Natural killer cell treated with Interleukin-12 subunit alpha and Interleukin-12 subunit beta and Interleukin-15 and Interleukin-18, amount 100 ng/mL, for 72 hours (primary cell): ENCODE measurements around the gene DGKZ. TPM values are rescaled to one million over a fixed set of nuclear protein-coding genes. Genes with fewer than 3 reads are reported as not detected.
A peak's percentile ranks its signal among the peaks of the same experiment; 100 is the strongest.

Experiments
- ATAC-seq, 2 donors: fragments of 150-1000 bp; cut with Tn5 transposase in 1 of 2; sonication (Bioruptor Pico), chemical (Tn5 transposase) in 1 of 2; 2 replicates each; pipeline ENCODE4 v1.10.0; 2021
- DNase-seq: peaks from one replicate; pipeline ENCODE4 v3.0.0; 2022; ENCODE audit warnings: low spot score
- H3K27ac Mint-ChIP-seq, 2 donors: 1 replicate in 1 of 2; 2 replicates in 1 of 2; pipeline ENCODE4 v1.8.0; 2022; ENCODE audit warnings: mixed read lengths in 2 of 2, mild to moderate bottlenecking in 1 of 2, moderate library complexity in 1 of 2
- H3K27me3 Mint-ChIP-seq, 2 donors: 1 replicate in 1 of 2; 2 replicates in 1 of 2; pipeline ENCODE4 v1.8.0; 2022; ENCODE audit warnings: mixed read lengths in 2 of 2
- H3K36me3 Mint-ChIP-seq: one replicate; pipeline ENCODE4 v1.8.0; 2022; ENCODE audit warnings: mixed read lengths
- H3K4me1 Mint-ChIP-seq, 2 donors: 1 replicate in 1 of 2; 2 replicates in 1 of 2; pipeline ENCODE4 v1.8.0; 2022; ENCODE audit warnings: low read depth in 2 of 2, mixed read lengths in 2 of 2, mild to moderate bottlenecking in 1 of 2
- H3K4me3 Mint-ChIP-seq: one replicate; pipeline ENCODE4 v1.8.0; 2022; ENCODE audit warnings: mixed read lengths
- H3K9me3 Mint-ChIP-seq: 2 replicates; pipeline ENCODE4 v1.8.0; 2022; ENCODE audit warnings: mixed read lengths
- total RNA-seq, 2 donors: library from RNA; stranded (reverse); gene quantifications; one replicate each; pipeline ENCODE4 v1.2.3, GENCODE V29; 2022

The DGKZ gene
- total RNA-seq, 2 donors from 2014 or later = 104 to 207 TPM

GRCh38 chr11:46359953-46360352 lies 12.7 kb downstream of the DGKZ start:
- peak overlapping the region; percentile 87 for H3K4me3 Mint-ChIP-seq
- DNase-seq (no peak), ATAC-seq (no peak)
- no peaks in the 10 kb centered on the region for H3K36me3 Mint-ChIP-seq
- peaks cover 48 to 56% of the 10 kb centered on the region in 2 donors for H3K4me1 Mint-ChIP-seq
- peak overlapping the region in 1 of 2 donors; percentile 97 for H3K27ac Mint-ChIP-seq
- no peaks in the 10 kb centered on the region for H3K9me3 Mint-ChIP-seq
- H3K27me3 Mint-ChIP-seq = no peaks in the 10 kb centered on the region

DNA sequence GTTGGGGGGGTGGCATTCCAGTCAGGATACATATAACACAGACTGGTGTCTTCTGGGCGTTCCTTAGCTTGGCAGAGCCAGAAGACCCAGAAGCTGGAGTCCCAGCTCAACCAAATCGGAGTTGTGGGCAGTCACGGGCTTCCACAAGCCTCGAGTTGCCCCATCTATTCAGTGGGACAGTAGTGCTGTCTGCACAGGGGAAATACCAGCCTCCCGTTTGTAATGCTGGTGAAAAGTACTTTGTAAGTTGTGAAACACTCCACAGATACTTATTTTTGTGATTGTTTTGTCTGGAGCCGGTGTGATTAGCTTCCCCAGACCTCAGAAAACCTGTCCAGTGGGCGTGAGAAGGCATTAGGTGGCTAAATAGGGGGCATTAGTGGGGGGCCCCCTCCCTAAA lies 13.6 kb downstream of the DGKZ start:
- H3K27me3 Mint-ChIP-seq = no peaks in the 10 kb centered on the region
- H3K27ac Mint-ChIP-seq = peak overlapping the region; percentile 95 to 97
- peaks cover 50 to 56% of the 10 kb centered on the region in 2 donors for H3K4me1 Mint-ChIP-seq
- H3K9me3 Mint-ChIP-seq = no peaks in the 10 kb centered on the region
- H3K36me3 Mint-ChIP-seq = no peaks in the 10 kb centered on the region
- ATAC-seq (peak; percentile 57 to 67), DNase-seq (no peak)
- peak overlapping the region; percentile 87 for H3K4me3 Mint-ChIP-seq

DNA sequence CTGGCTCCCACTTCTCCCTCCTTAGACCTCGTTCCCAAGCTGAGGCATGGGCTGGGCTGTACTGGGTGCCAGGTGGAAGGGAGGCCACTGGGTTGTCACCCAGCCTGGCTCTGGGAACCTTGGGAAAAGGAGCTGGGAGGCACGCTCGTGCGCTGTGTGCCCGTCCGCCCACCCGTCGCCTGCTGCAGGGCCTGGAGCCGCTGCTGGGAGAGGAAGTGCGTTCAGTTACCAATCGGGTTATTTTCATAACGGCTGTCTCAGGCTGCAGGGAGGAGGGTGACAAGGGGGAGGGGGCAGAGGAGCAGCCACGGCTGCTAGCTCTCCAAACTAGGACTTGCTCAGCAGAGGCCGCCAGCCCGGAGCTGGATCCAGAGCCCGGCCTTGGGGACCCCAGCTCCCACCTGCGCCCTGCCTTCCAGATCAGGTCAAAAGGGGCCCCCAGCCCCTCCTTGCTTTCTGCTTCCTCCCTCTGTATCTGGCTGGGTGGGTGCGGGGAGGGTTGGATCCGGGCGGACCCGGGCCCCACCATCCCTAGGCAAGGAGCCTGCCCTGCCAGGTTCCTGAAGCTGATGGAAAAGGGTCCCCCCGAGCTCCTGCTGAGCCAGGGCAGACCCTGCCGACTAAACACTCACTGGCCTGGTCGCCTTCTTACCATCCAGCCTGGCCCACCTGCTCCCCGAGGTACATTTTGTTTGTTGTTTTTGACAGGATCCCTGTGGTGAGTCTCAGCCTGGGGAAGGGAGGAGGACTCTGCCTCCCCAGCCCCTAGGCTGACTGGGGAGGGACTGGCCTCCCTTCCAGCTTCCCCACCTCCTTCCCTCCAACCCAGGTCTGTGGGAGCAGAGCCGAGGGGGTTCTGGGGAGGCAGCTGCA lies 14.3 kb downstream of the DGKZ start:
- peak overlapping the region; percentile 87 for H3K4me3 Mint-ChIP-seq
- peak overlapping the region; percentile 95 to 97 for H3K27ac Mint-ChIP-seq
- no peaks in the 10 kb centered on the region for H3K36me3 Mint-ChIP-seq
- peaks cover 45 to 51% of the 10 kb centered on the region in 2 donors for H3K4me1 Mint-ChIP-seq
- H3K9me3 Mint-ChIP-seq = no peaks in the 10 kb centered on the region
- H3K27me3 Mint-ChIP-seq = no peaks in the 10 kb centered on the region
- DNase-seq = peak; percentile 80
- ATAC-seq = peak; percentile 85 to 86

DNA sequence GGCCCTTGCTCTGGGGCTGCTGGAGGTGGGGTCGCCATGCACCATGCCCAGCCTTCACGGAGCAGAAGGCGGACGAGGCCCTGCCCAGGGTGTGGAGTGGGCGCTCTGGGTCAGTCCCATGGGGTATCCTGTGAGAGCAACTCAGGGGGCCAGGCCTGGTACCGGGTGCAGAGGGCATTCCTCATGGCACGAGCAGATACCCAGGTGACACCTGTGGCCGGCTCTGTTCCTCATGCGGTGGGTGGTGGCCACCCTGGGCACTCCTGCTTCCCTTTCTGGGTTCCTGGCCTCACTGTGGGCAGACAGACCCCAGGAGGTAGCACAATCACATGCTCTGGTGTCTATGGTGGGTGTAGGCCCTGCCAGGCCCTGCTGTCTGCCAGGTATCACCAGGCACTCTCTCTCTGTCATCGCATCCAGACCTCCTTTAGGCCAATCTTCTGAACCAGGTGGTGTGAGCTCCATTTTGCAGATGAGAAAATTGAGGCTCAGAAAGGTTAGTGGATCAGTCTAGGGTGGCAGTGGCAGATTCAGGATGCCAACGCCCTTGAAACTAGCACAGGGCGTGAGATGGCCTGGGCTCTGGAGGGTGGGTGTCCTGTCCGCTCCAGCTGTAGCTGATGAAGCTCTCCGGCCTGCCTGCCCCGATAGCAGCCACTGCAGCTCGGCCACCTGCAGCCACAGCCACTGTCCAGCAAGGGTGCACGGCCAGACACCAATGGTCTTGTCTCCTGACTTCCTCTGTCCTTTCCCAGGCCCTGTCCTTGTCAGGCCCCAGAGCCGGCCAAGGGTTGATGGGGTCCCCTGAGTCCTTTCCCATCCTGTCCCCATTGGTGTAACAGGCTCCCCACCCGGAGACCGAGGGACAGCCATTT lies 15.1 kb downstream of the DGKZ start:
- no peaks in the 10 kb centered on the region for H3K9me3 Mint-ChIP-seq
- ATAC-seq (no peak), DNase-seq (no peak)
- no peaks in the 10 kb centered on the region for H3K27me3 Mint-ChIP-seq
- H3K36me3 Mint-ChIP-seq = no peaks in the 10 kb centered on the region
- H3K4me3 Mint-ChIP-seq = peak overlapping the region; percentile 87
- H3K4me1 Mint-ChIP-seq = peaks cover 37 to 47% of the 10 kb centered on the region in 2 donors
- H3K27ac Mint-ChIP-seq = peak overlapping the region; percentile 95 to 97

DNA sequence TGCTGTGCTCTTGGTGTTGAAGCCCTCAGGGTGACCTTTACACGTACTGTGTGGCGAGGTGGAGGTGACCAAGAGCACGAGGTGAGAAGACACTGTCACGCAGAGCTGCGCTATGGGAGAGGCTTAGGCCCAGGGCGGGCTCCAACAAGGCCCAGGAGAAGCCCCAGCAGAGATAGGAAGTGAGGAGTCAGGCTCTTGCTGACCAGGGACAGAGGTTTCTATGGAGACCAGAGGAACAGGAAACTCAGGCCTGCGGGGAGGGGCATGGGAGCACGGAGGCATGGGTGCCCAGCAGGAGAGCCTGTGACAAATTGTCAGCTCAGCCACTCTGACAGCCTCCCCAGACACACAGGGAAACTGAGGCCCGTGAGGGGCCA lies 15.8 kb downstream of the DGKZ start:
- ATAC-seq (peak; percentile 65 to 70), DNase-seq (peak; percentile 74)
- no peaks in the 10 kb centered on the region for H3K36me3 Mint-ChIP-seq
- H3K4me3 Mint-ChIP-seq = peak overlapping the region; percentile 87
- H3K27me3 Mint-ChIP-seq = no peaks in the 10 kb centered on the region
- peak overlapping the region; percentile 95 to 97 for H3K27ac Mint-ChIP-seq
- H3K4me1 Mint-ChIP-seq = peaks cover 31 to 43% of the 10 kb centered on the region in 2 donors
- no peaks in the 10 kb centered on the region for H3K9me3 Mint-ChIP-seq

DNA sequence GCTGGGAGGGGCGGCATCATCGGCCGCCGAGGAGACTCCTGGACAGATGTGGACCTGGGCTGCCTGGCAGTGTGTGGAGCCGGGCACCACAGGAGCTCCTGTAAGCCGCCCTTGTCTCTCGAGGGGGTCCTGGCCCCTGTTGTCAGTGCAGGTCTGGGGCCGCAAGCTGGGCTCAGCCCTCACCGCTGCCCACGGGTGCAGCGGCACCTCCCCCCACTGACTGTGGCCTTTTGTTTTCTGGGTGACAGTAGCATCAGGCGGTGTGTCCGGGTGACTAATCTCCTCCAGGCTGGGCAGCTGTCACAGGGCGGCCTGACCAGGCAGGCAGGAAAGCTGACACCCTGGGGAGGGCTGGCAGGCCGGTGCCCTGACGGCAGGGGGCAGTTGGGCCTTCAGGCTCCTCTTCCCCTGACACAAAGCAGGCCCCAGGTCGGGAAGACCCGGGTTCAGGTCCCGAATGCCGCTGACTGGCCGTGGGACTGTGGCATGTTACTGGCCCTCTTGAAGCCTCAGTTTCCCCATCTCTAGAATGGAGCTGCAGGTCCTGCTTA lies 16.3 kb downstream of the DGKZ start:
- Mint-ChIP-seq H3K4me1 (peaks cover 33 to 42% of the 10 kb centered on the region in 2 donors), H3K27ac (peak overlapping the region; percentile 95 to 97), H3K9me3 (no peaks in the 10 kb centered on the region), H3K4me3 (peak overlapping the region; percentile 87), H3K27me3 (no peaks in the 10 kb centered on the region), H3K36me3 (no peaks in the 10 kb centered on the region)
- DNase-seq (no peak), ATAC-seq (peak; percentile 31 to 43)

DNA sequence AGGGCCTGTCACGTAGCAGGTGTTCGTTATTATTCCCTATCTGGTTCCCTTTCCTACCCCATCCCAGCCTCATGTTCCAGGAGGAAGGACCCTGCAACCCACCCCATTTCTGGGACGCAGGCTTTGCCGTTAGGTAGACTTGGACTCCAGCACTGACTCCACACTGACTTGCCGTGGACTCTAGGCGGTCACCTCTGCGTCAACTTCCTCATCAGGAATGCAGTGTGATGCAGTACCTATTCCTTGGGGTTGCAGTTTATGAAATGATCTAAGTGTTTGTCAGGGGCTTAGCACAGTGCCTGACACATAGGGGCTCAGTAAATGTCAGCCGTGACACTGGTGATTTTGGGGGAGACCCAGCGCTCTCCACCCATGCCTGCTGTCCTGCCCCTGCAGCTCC lies 16.8 kb downstream of the DGKZ start:
- H3K4me3 Mint-ChIP-seq = no peak overlapping the region
- H3K27ac Mint-ChIP-seq = peak overlapping the region; percentile 44 to 95
- no peaks in the 10 kb centered on the region for H3K36me3 Mint-ChIP-seq
- H3K9me3 Mint-ChIP-seq = no peaks in the 10 kb centered on the region
- peaks cover 33 to 42% of the 10 kb centered on the region in 2 donors for H3K4me1 Mint-ChIP-seq
- H3K27me3 Mint-ChIP-seq = no peaks in the 10 kb centered on the region
- ATAC-seq (no peak), DNase-seq (no peak)

- H3K9me3 Mint-ChIP-seq = no peaks in the 10 kb centered on the region
- H3K27me3 Mint-ChIP-seq = no peaks in the 10 kb centered on the region
- H3K4me1 Mint-ChIP-seq = peaks cover 33 to 44% of the 10 kb centered on the region in 2 donors
- DNase-seq (no peak), ATAC-seq (no peak)
- H3K4me3 Mint-ChIP-seq = no peak overlapping the region
- no peaks in the 10 kb centered on the region for H3K36me3 Mint-ChIP-seq
- peak overlapping the region; percentile 44 to 95 for H3K27ac Mint-ChIP-seq
Measured at GRCh38 chr11:46364791-46365190, 17.5 kb downstream of the DGKZ start.

- Mint-ChIP-seq H3K36me3 (no peaks in the 10 kb centered on the region), H3K4me3 (no peak overlapping the region)
- no peak for DNase-seq
Measured at GRCh38 chr11:46366260-46366659, 19.0 kb downstream of the DGKZ start.

GRCh38 chr11:46366661-46367161 lies 19.4 kb downstream of the DGKZ start:
- no peaks in the 10 kb centered on the region for H3K9me3 Mint-ChIP-seq
- H3K36me3 Mint-ChIP-seq = no peaks in the 10 kb centered on the region
- H3K27me3 Mint-ChIP-seq = no peaks in the 10 kb centered on the region
- no peak overlapping the region for H3K27ac Mint-ChIP-seq
- no peak overlapping the region for H3K4me3 Mint-ChIP-seq
- peaks cover 24 to 30% of the 10 kb centered on the region in 2 donors for H3K4me1 Mint-ChIP-seq
- ATAC-seq (no peak), DNase-seq (no peak)

More at GRCh38 chr11:46366260-46366659, 19.0 kb downstream of the DGKZ start:
- no peak overlapping the region for H3K27ac Mint-ChIP-seq
- no peaks in the 10 kb centered on the region for H3K27me3 Mint-ChIP-seq
- no peak for ATAC-seq
- peaks cover 25 to 35% of the 10 kb centered on the region in 2 donors for H3K4me1 Mint-ChIP-seq
- no peaks in the 10 kb centered on the region for H3K9me3 Mint-ChIP-seq

DNA sequence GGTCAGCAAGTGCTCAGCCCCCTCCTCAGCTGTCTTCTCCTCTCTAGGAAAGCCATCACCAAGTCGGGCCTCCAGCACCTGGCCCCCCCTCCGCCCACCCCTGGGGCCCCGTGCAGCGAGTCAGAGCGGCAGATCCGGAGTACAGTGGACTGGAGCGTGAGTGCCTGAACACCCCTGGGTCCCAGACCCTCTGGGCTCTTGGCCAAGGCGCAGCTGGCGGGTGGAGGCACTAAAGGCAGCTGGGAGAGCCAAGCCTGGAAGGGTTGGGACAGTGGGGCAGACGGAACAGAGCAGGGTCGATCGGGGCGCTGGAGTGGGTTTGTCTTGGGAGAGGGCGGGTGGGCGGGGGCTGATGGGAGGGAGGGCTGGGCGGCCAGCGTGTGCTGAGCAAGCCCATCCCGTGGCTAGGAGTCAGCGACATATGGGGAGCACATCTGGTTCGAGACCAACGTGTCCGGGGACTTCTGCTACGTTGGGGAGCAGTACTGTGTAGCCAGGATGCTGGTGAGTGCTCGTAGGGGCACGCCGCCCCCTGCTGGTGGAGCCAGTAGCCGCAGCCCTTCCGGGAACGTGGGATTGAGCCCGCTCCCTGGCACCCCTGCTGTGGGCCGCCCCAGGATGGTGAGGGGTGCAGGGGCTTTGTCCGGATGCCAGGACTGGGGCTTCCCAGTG lies 20.1 kb downstream of the DGKZ start:
- H3K27ac Mint-ChIP-seq = no peak overlapping the region
- no peaks in the 10 kb centered on the region for H3K36me3 Mint-ChIP-seq

GRCh38 chr11:46367916-46368267 lies 20.6 kb downstream of the DGKZ start:
- Mint-ChIP-seq H3K4me1 (peaks cover 17 to 23% of the 10 kb centered on the region in 2 donors), H3K27me3 (no peaks in the 10 kb centered on the region), H3K36me3 (no peaks in the 10 kb centered on the region), H3K27ac (no peak overlapping the region), H3K9me3 (no peaks in the 10 kb centered on the region), H3K4me3 (no peak overlapping the region)
- no peak for ATAC-seq
- DNase-seq = no peak

More for the DNA sequence above, 20.1 kb downstream of the DGKZ start:
- peak; percentile 73 to 79 for ATAC-seq
- Mint-ChIP-seq H3K9me3 (no peaks in the 10 kb centered on the region), H3K27me3 (no peaks in the 10 kb centered on the region), H3K4me3 (no peak overlapping the region), H3K4me1 (peaks cover 22 to 28% of the 10 kb centered on the region in 2 donors)
- peak; percentile 78 for DNase-seq
